ENCODE measurements around the gene C4orf46.

Gene C4orf46

GRCh38 chr4:158649111-158649680, 22.5 kb downstream of the C4orf46 start:
- no peak for DNase-seq

DNA sequence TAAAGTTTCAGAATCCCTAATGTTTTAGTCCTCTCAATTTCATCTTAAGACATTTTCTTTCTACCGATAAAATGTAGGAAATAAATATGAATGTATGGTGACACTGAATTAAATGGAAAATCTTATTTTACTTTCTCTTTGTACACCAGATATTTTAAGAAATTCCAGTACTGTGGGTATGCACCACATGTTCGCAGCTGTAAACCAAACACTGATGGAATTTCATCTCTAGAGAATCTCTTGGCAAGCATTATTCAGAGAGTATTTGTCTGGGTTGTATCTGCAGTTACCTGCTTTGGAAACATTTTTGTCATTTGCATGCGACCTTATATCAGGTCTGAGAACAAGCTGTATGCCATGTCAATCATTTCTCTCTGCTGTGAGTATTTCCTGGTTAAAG, 26.9 kb downstream of the C4orf46 start:
- DNase-seq, result no peak

GRCh38 chr4:158644356-158644755, 27.3 kb downstream of the C4orf46 start:
- DNase-seq, result no peak

- no peak for DNase-seq
These were observed 35.1 kb downstream of the C4orf46 start for GRCh38 chr4:158636619-158637018.

DNA sequence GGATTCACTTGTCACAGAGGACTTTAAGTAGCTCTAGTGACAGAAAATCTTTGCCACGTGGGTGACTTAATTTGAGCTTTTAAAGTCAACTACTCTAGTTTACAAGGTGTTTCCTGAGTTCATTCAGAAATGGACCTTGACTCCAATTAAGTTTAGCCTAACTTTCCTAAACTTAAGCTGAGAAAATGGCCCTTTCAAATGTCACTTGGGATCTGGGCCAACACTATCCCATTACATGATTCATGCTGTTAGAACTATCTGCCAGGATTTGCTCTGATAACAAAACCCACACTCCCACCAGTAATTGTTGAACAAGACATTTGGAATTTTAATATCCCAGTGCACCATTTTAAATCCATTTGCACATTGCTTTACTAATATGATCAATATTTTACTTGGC, 40.8 kb downstream of the C4orf46 start:
- no peak for DNase-seq

DNA sequence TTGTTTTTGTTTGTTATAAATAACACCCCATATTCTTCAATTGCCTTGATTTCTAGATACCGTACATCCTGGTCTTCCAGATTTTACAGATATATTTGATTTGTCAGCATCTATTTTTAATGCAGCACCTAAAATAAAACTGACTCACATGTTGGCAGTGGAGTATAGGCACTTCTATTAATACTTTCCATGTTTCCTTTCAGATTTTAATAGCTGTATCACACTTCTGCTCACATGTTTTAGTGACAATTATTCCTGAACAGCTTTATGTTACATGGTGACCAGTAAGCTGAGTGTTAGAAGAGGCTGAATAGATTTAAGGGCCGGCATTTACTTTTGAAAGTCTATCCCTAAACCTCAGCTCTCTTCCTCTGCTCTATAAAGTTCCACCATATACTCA, 46.1 kb downstream of the C4orf46 start:
- DNase-seq, result no peak

GRCh38 chr4:158624889-158625478, 46.7 kb downstream of the C4orf46 start:
- DNase-seq, result peak in 1 of 2 donors; percentile 35

DNA sequence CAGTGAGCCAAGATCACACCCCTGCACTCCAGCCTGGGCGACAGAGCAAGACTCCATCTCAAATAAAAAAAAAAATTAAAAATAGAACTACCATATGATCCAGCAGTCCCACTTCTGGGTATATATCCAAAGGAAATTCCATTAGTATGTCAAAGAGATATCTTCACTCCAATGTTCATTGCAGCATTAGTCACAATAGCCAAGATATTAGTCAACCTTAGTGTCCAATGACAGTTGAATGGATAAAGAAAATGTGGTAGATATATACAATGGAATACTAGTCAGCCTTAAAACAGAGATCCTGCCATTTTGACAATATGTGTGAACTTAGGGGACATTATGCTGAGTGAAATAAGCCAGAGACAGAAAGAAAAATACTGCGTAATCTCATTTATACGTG, 49.4 kb downstream of the C4orf46 start:
- no peak for DNase-seq

GRCh38 chr4:158621729-158622128, 50.0 kb downstream of the C4orf46 start:
- no peak for DNase-seq

DNA sequence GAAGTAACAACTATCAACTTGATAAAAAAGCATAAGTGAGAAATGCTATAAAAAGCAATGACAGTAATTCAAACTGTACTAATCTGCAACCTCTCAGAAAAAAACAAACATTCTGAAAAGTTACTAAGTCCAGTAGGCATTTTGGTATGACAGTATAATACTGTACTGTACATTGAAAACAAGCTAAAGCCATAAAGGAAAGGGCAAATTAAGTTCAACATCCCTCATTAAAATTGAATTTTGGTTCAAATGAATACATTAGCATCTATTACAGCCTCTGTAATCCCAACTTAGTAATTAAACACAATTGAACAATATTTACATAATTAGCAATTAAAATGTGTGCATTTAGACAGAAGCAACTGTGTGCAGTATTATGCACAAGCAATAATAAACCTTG, 53.7 kb downstream of the C4orf46 start:
- DNase-seq, result no peak

Measured in bone marrow (tissue), 2 donors.